ENCODE data around the gene SDK1.

Gene SDK1

GRCh38 chr7:4185136-4185535 lies 884.1 kb downstream of the SDK1 start:
- no peak for DNase-seq
- Histone ChIP-seq H3K27me3 (no peaks in the 10 kb centered on the region), H3K4me3 (ENCODE audit: low read depth, low read length) (no peak overlapping the region), H3K36me3 (no peaks in the 10 kb centered on the region), H3K9me3 (no peaks in the 10 kb centered on the region; the same call in 1 of the 2 replicates), H3K4me1 (no peaks in the 10 kb centered on the region)
- TF ChIP-seq CTCF (IDR thresholded peaks at IDR 0.05; ENCODE audit: low read depth, low read length): no peak

- no peaks in the 10 kb centered on the region for H3K27me3 ChIP-seq
- no peaks in the 10 kb centered on the region; the same call in 1 of the 2 replicates for H3K9me3 ChIP-seq
- no peaks in the 10 kb centered on the region for H3K36me3 ChIP-seq
- no peak overlapping the region for H3K4me3 ChIP-seq (ENCODE audit: low read depth, low read length)
- no peak for TF ChIP-seq CTCF (IDR thresholded peaks at IDR 0.05; ENCODE audit: low read depth, low read length)
- no peaks in the 10 kb centered on the region for H3K4me1 ChIP-seq
- no peak for DNase-seq
Observed at GRCh38 chr7:4185721-4186512, 884.9 kb downstream of the SDK1 start.

GRCh38 chr7:4186513-4186780 lies 885.4 kb downstream of the SDK1 start:
- Histone ChIP-seq H3K4me3 (ENCODE audit: low read depth, low read length) (no peak overlapping the region), H3K36me3 (no peaks in the 10 kb centered on the region), H3K4me1 (no peaks in the 10 kb centered on the region), H3K9me3 (no peaks in the 10 kb centered on the region; the same call in 1 of the 2 replicates), H3K27me3 (no peaks in the 10 kb centered on the region)
- TF ChIP-seq CTCF (IDR thresholded peaks at IDR 0.05; ENCODE audit: low read depth, low read length): no peak
- DNase-seq: no peak

GRCh38 chr7:4188651-4189050 lies 887.6 kb downstream of the SDK1 start:
- TF ChIP-seq CTCF (IDR thresholded peaks at IDR 0.05; ENCODE audit: low read depth, low read length): no peak
- Histone ChIP-seq H3K27me3 (no peaks in the 10 kb centered on the region), H3K9me3 (no peaks in the 10 kb centered on the region; the same call in 1 of the 2 replicates), H3K4me3 (ENCODE audit: low read depth, low read length) (no peak overlapping the region), H3K4me1 (no peaks in the 10 kb centered on the region), H3K36me3 (no peaks in the 10 kb centered on the region)
- no peak for DNase-seq

- no peak for DNase-seq
- Histone ChIP-seq H3K9me3 (no peaks in the 10 kb centered on the region; the same call in 1 of the 2 replicates), H3K36me3 (no peaks in the 10 kb centered on the region), H3K4me1 (no peaks in the 10 kb centered on the region), H3K4me3 (ENCODE audit: low read depth, low read length) (no peak overlapping the region), H3K27me3 (no peaks in the 10 kb centered on the region)
- no peak for TF ChIP-seq CTCF (IDR thresholded peaks at IDR 0.05; ENCODE audit: low read depth, low read length)
Observed at GRCh38 chr7:4189131-4189570, 888.1 kb downstream of the SDK1 start.
